Neuronal stem cell (in vitro differentiated cells): ENCODE measurements around the gene NETO2.

Experiments used
- DNase-seq: peaks from one replicate; pipeline ENCODE4 v3.0.0-alpha.2; 2013; ENCODE audit warnings: low spot score
- H2AFZ ChIP-seq: one replicate; pipeline ENCODE4 v1.6.1; 2013; ENCODE audit warnings: mild to moderate bottlenecking, low read length, inconsistent platforms
- H2AK5ac ChIP-seq: 2 replicates; pipeline ENCODE4 v1.6.1; 2013; ENCODE audit warnings: low read depth, mild to moderate bottlenecking, inconsistent platforms, low read length, moderate library complexity, mixed read lengths
- H2BK120ac ChIP-seq: 2 replicates; pipeline ENCODE4 v1.6.1; 2013; ENCODE audit warnings: low read depth, mild to moderate bottlenecking, inconsistent platforms, low read length, moderate library complexity, mixed read lengths
- H2BK12ac ChIP-seq: one replicate; pipeline ENCODE4 v1.6.1; 2013; ENCODE audit warnings: low read length, inconsistent platforms
- H2BK15ac ChIP-seq: 2 replicates; pipeline ENCODE4 v1.6.1; 2013; ENCODE audit warnings: mild to moderate bottlenecking, low read length, inconsistent platforms, mixed read lengths
- H2BK5ac ChIP-seq: one replicate; pipeline ENCODE4 v1.6.1; 2013; ENCODE audit warnings: inconsistent platforms, mild to moderate bottlenecking, low read length, moderate library complexity
- H3K14ac ChIP-seq: one replicate; pipeline ENCODE4 v1.6.1; 2013; ENCODE audit warnings: low read length, inconsistent platforms
- H3K18ac ChIP-seq: 2 replicates; pipeline ENCODE4 v1.6.1; 2013; ENCODE audit warnings: low read length, inconsistent platforms
- H3K23ac ChIP-seq: 2 replicates; pipeline ENCODE4 v1.6.1; 2013; ENCODE audit warnings: low read depth, mild to moderate bottlenecking, mixed read lengths, low read length, inconsistent platforms; ENCODE audit not compliant: poor library complexity
- H3K27ac ChIP-seq: replicated peaks from 3 replicates; pipeline ENCODE4 v1.5.1; 2013; ENCODE audit warnings: low read length, inconsistent platforms
- H3K27me3 ChIP-seq, 3 experiments: 2 replicates each; pipeline ENCODE4 v1.6.1; 2013; ENCODE audit warnings: low read length in 3 of 3, mild to moderate bottlenecking in 2 of 3, inconsistent platforms in 1 of 3, low read depth in 1 of 3, mixed read lengths in 1 of 3, moderate library complexity in 1 of 3; ENCODE audit not compliant: control insufficient read depth in 3 of 3, insufficient read depth in 3 of 3
- H3K36me3 ChIP-seq, 2 donors: replicated peaks in 1 of 2; 2 replicates each; pipeline ENCODE4 v1.6.1; 2013; ENCODE audit warnings: low read length in 2 of 2; ENCODE audit not compliant: control insufficient read depth in 2 of 2, insufficient read depth in 2 of 2
- H3K4ac ChIP-seq: 2 replicates; pipeline ENCODE4 v1.6.1; 2013; ENCODE audit warnings: inconsistent platforms, mild to moderate bottlenecking, low read length, moderate library complexity
- H3K4me1 ChIP-seq, 2 donors: 1 replicate in 1 of 2; 2 replicates in 1 of 2; pipeline ENCODE4 v1.6.1; 2013; ENCODE audit warnings: low read length in 2 of 2, low read depth in 1 of 2; ENCODE audit not compliant: control insufficient read depth in 2 of 2, insufficient read depth in 1 of 2
- H3K4me2 ChIP-seq: one replicate; pipeline ENCODE4 v1.6.1; 2013; ENCODE audit warnings: mild to moderate bottlenecking, low read length, inconsistent platforms; ENCODE audit not compliant: insufficient read depth, poor library complexity, severe bottlenecking
- H3K4me3 ChIP-seq, 2 donors: 2 replicates each; pipeline ENCODE4 v1.5.1; 2013; ENCODE audit warnings: low read length in 2 of 2, mild to moderate bottlenecking in 2 of 2, inconsistent platforms in 1 of 2, moderate library complexity in 1 of 2
- H3K79me1 ChIP-seq: one replicate; pipeline ENCODE4 v1.6.1; 2013; ENCODE audit warnings: low read depth, mild to moderate bottlenecking, inconsistent platforms, low read length, moderate library complexity
- H3K9ac ChIP-seq: one replicate; pipeline ENCODE4 v1.6.1; 2013; ENCODE audit warnings: mild to moderate bottlenecking, low read depth, low read length, inconsistent platforms; ENCODE audit not compliant: poor library complexity
- H3K9me3 ChIP-seq, 2 donors: replicated peaks in 1 of 2; 2 replicates each; pipeline versions ENCODE3 to v1.6.1; 2013; ENCODE audit warnings: low read length in 2 of 2, mild to moderate bottlenecking in 2 of 2, inconsistent platforms in 1 of 2, low read depth in 1 of 2, mixed read lengths in 1 of 2, moderate library complexity in 1 of 2; ENCODE audit not compliant: control insufficient read depth in 2 of 2, insufficient read depth in 1 of 2
- H4K8ac ChIP-seq: one replicate; pipeline ENCODE4 v1.6.1; 2013; ENCODE audit warnings: low read depth, mild to moderate bottlenecking, inconsistent platforms, low read length, moderate library complexity
- H4K91ac ChIP-seq: one replicate; pipeline ENCODE4 v1.6.1; 2013; ENCODE audit warnings: low read length, low read depth, mild to moderate bottlenecking, inconsistent platforms; ENCODE audit not compliant: poor library complexity
- WGBS, 2 donors: extraction: QIAGEN DNeasy Blood & Tissue Kit; methylation state at CpG; one replicate each; pipeline ENCODE4 v1.1.7; 2013; ENCODE audit warnings: missing lambda C conversion rate in 2 of 2, mixed read lengths in 1 of 2; ENCODE audit not compliant: insufficient read length in 2 of 2, insufficient replicate concordance in 1 of 2; ENCODE audit errors: extremely low coverage in 2 of 2; 5-methylcytosine and 5-hydroxymethylcytosine counted together

NETO2 gene

GRCh38 chr16:47127541-47127940, 16.2 kb downstream of the NETO2 start:
- H3K4me2 ChIP-seq, result no peak overlapping the region
- no peak overlapping the region for H3K18ac ChIP-seq
- WGBS, 2 donors, result no CpG with 5 or more reads among the region's 3 CpGs

GRCh38 chr16:47125757-47126156, 18.0 kb downstream of the NETO2 start:
- Histone ChIP-seq H2BK12ac (no peak overlapping the region), H3K4me3 (no peak overlapping the region), H3K9ac (no peak overlapping the region), H3K27me3 (no peaks in the 10 kb centered on the region), H3K79me1 (no peaks in the 10 kb centered on the region), H2AK5ac (no peak overlapping the region), H3K4ac (no peak overlapping the region), H3K4me1 (no peaks in the 10 kb centered on the region), H2AFZ (no peak overlapping the region), H3K23ac (no peak overlapping the region), H3K18ac (no peak overlapping the region), H3K27ac (no peak overlapping the region), H2BK120ac (no peak overlapping the region), H4K91ac (no peak overlapping the region), H3K9me3 (peaks cover 0 to 4% of the 10 kb centered on the region in 2 donors), H2BK5ac (no peak overlapping the region), H3K36me3 (peaks cover 0 to 90% of the 10 kb centered on the region in 2 donors), H4K8ac (no peak overlapping the region), H3K14ac (no peak overlapping the region), H3K4me2 (no peak overlapping the region), H2BK15ac (no peak overlapping the region)
- no peak for DNase-seq
- no CpG with 5 or more reads among the region's 4 CpGs for WGBS, 2 donors

More at GRCh38 chr16:47127541-47127940, 16.2 kb downstream of the NETO2 start:
- Histone ChIP-seq H3K36me3 (peaks cover 0 to 83% of the 10 kb centered on the region in 2 donors), H3K23ac (no peak overlapping the region), H2BK120ac (no peak overlapping the region), H2AFZ (no peak overlapping the region), H3K79me1 (no peaks in the 10 kb centered on the region), H3K14ac (no peak overlapping the region), H4K8ac (no peak overlapping the region), H3K4me3 (no peak overlapping the region), H3K9ac (no peak overlapping the region), H2AK5ac (no peak overlapping the region), H2BK12ac (no peak overlapping the region), H3K27ac (no peak overlapping the region), H4K91ac (no peak overlapping the region), H3K4ac (no peak overlapping the region), H3K4me1 (no peaks in the 10 kb centered on the region), H3K9me3 (peaks cover 0 to 4% of the 10 kb centered on the region in 2 donors), H2BK5ac (no peak overlapping the region), H2BK15ac (no peak overlapping the region), H3K27me3 (no peaks in the 10 kb centered on the region)
- no peak for DNase-seq

GRCh38 chr16:47113130-47113529, 30.6 kb downstream of the NETO2 start:
- H3K23ac ChIP-seq, result no peak overlapping the region
- peaks cover 6 to 93% of the 10 kb centered on the region in 2 donors for H3K36me3 ChIP-seq
- H2AFZ ChIP-seq, result no peak overlapping the region
- H3K4me3 ChIP-seq, result no peak overlapping the region
- H2BK15ac ChIP-seq, result no peak overlapping the region
- H2BK5ac ChIP-seq, result no peak overlapping the region
- no peak overlapping the region for H3K27ac ChIP-seq
- no peak overlapping the region for H3K9ac ChIP-seq
- H2BK12ac ChIP-seq, result no peak overlapping the region
- no peaks in the 10 kb centered on the region for H3K27me3 ChIP-seq
- no peak for DNase-seq
- no peak overlapping the region for H3K18ac ChIP-seq
- no peak overlapping the region for H3K4me2 ChIP-seq
- H4K8ac ChIP-seq, result no peak overlapping the region
- no CpG with 5 or more reads among the region's 2 CpGs for WGBS, 2 donors
- H3K4ac ChIP-seq, result no peak overlapping the region
- H3K9me3 ChIP-seq, result no peaks in the 10 kb centered on the region
- H3K4me1 ChIP-seq, result no peaks in the 10 kb centered on the region
- no peaks in the 10 kb centered on the region for H3K79me1 ChIP-seq
- H3K14ac ChIP-seq, result no peak overlapping the region
- no peak overlapping the region for H4K91ac ChIP-seq
- no peak overlapping the region for H2AK5ac ChIP-seq
- H2BK120ac ChIP-seq, result no peak overlapping the region

GRCh38 chr16:47110939-47111338, 32.8 kb downstream of the NETO2 start:
- H2AFZ ChIP-seq, result no peak overlapping the region
- H2BK5ac ChIP-seq, result no peak overlapping the region
- WGBS, 2 donors, result no CpG with 5 or more reads among the region's 3 CpGs
- H2BK120ac ChIP-seq, result no peak overlapping the region
- H4K8ac ChIP-seq, result no peak overlapping the region
- H3K36me3 ChIP-seq, result peaks cover 6 to 90% of the 10 kb centered on the region in 2 donors
- H3K27me3 ChIP-seq, result no peaks in the 10 kb centered on the region
- no peak overlapping the region for H3K18ac ChIP-seq
- H3K23ac ChIP-seq, result no peak overlapping the region
- peaks cover 0 to 7% of the 10 kb centered on the region in 2 donors for H3K9me3 ChIP-seq
- no peaks in the 10 kb centered on the region for H3K4me1 ChIP-seq
- no peak overlapping the region for H3K4ac ChIP-seq
- H4K91ac ChIP-seq, result no peak overlapping the region
- H3K4me2 ChIP-seq, result no peak overlapping the region
- no peak overlapping the region for H2BK15ac ChIP-seq
- no peak overlapping the region for H3K27ac ChIP-seq
- no peak overlapping the region for H3K9ac ChIP-seq
- H2BK12ac ChIP-seq, result no peak overlapping the region
- H3K14ac ChIP-seq, result no peak overlapping the region
- H2AK5ac ChIP-seq, result no peak overlapping the region
- no peak for DNase-seq
- no peaks in the 10 kb centered on the region for H3K79me1 ChIP-seq
- H3K4me3 ChIP-seq, result no peak overlapping the region
